Breast epithelium (tissue), 3 donors: Measurements from ENCODE around the gene MRTFB.

Experiments used
- CTCF ChIP-seq, 3 donors: fragments of 450-650 bp; IDR thresholded peaks; one replicate each; pipeline ENCODE4 v1.5.1; 2016 to 2017; ENCODE audit warnings: antibody characterized with exemption in 3 of 3, mild to moderate bottlenecking in 3 of 3, moderate library complexity in 3 of 3
- POLR2A ChIP-seq: fragments of 450-650 bp; IDR thresholded peaks from one replicate; pipeline ENCODE4 v1.6.1; 2016; ENCODE audit warnings: antibody characterized with exemption, mild to moderate bottlenecking, moderate library complexity
- POLR2AphosphoS5 ChIP-seq, 3 donors: sonication (generic); formaldehyde crosslinking; IDR thresholded peaks; one replicate each; pipeline ENCODE4 v1.6.1; 2017; ENCODE audit warnings: antibody characterized with exemption in 3 of 3

- TF ChIP-seq CTCF (IDR thresholded peaks at IDR 0.05): no peak
- no peak for TF ChIP-seq POLR2A
- TF ChIP-seq POLR2AphosphoS5 (IDR thresholded peaks at IDR 0.05): no peak
Measured at GRCh38 chr16:14109782-14110727, 38.9 kb downstream of the MRTFB start.
